Measurements from ENCODE around the gene ZNF622.

ZNF622 gene, protein sequence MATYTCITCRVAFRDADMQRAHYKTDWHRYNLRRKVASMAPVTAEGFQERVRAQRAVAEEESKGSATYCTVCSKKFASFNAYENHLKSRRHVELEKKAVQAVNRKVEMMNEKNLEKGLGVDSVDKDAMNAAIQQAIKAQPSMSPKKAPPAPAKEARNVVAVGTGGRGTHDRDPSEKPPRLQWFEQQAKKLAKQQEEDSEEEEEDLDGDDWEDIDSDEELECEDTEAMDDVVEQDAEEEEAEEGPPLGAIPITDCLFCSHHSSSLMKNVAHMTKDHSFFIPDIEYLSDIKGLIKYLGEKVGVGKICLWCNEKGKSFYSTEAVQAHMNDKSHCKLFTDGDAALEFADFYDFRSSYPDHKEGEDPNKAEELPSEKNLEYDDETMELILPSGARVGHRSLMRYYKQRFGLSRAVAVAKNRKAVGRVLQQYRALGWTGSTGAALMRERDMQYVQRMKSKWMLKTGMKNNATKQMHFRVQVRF

DNA sequence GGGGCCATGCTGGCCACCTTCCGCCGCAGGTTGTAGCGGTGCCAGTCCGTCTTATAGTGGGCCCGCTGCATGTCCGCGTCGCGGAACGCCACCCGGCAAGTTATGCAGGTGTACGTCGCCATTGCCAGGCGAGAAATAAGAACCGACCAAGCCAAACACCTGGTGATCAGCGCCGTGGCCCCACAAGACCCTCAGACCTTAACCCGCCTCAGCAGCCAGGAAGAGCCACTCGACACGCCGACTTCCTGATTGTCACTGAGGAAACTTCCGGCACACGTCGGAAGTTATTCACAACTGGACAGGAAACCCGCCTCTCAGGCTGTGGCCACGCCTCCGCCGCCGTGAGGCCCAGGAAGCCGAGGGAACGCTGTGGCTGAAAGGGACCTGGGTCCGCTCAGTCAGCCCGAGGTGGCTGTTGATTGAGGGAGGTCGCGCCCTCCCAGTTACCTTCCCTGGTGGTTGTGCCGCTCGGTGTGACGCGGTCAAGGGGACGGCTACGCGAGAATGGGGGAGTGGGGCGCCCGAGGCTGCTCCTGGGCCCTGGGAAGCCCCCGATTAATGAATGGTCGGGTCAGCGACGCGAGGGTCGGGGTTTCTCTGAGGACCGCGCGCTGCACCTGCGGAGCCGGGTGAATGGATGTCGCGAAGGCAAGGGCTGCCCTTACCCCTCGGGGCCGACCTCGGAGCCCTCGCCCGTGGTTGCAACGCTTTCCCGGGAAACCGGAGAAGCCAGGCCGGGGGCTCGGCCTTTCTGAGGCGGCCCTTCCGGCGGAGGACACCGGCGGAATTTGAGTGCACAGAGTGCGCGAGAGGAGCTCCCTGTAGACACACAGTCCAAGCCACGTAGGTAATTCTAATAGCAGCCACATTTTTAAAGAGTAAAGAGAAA is at the start of gene ZNF622:
Gene ZNF622, minus strand, starts transcription at position 257 of the 889 bp plus-strand sequence. Its CDS starts 135 bp downstream, at position 122.
- peak; percentile 90 for DNase-seq

DNA sequence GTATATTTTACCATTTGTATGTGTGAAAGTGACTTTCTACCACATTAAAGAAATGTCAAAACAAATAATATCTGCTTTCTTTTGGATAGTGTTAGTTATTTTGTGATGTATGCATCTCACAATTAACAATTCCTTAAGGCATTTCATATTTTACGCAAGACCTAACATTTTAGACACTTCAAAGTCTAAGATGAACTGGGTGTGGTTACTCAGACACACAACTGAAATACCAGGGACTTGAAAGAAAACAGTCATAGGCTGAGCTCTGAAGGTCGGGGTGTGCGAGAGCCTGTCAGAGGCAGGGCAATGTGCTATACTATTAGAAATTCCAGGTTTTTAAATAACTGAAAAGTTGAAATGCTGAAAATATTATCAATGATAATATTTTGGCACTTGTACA is 44.5 kb upstream of the ZNF622 start:
- no peak for DNase-seq

DNA sequence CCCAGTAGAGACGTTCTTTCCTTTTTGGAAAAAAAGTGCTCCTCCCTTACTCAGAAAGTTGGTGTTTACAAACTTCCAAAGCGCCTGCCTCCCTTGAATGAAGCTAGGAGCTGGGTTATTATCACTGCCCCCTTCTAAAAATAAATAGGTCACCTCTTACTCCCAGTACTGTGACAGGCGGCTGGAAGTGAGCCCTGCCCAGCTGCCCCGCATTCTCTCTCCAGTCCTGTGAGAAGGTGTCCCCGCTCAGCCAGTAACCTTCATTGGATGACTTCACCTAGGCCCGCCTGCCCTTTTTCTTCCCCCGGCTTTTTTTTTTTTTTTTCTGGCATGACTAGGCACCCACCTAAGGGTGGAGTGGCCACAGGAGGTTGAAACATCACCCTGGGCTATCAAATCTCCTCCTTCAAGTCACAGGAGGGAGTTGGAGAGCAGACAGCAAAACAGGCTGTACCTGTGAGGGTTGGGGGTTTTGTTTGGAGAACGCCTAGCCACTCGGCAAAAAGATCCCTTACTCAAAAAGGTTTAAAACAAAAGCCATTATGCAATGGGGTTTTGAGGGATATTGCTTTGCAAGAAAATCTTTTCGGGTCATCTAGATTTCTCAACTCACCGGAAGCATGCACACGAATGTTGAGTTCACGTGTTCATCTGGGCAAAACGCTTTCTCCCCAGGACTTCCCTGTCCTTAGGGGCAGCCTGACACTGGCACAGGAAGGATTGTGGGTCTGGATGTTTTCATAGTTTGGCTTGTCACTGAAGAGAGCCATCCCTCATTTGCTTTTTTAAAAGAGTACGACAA is 43.3 kb upstream of the ZNF622 start:
- peak; percentile 68 for DNase-seq

DNA sequence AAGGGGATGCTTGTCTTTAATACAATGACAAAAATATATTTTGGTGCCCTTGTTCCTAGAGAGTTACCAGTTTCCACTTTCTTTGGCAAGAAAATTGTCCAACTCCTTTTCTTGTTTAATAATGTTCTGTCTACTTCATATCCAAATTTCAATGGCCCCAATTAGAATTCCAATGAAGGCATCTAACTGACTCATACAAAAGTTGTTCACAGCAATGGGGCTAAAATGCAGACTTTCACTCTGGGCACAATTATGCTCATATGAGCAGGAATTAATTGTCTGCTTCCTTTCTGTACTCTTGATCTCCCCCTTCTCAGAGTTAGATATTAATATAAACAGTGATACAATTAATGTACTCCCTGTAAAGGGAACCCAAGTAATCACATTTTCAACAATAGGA is 42.1 kb upstream of the ZNF622 start:
- no peak for DNase-seq

DNA sequence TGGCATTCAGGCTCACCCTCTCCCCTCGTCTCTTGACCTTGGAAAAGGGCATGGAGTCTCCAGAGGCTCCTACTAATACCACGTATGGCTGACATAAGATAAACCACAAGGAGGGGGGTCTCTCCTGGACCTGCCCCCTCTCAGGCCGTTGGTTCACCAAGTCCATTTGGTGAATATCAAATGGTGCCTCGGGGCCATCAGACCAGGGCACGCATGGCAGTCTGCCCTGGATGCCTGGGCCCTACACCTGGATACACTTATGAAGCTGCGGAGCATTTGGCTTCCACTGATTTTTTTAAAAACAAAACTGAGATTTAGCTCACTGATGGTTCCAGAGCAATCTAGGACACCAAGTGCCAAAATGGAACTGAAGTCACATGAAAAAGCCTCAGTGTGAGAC is 40.3 kb upstream of the ZNF622 start:
- no peak for DNase-seq

DNA sequence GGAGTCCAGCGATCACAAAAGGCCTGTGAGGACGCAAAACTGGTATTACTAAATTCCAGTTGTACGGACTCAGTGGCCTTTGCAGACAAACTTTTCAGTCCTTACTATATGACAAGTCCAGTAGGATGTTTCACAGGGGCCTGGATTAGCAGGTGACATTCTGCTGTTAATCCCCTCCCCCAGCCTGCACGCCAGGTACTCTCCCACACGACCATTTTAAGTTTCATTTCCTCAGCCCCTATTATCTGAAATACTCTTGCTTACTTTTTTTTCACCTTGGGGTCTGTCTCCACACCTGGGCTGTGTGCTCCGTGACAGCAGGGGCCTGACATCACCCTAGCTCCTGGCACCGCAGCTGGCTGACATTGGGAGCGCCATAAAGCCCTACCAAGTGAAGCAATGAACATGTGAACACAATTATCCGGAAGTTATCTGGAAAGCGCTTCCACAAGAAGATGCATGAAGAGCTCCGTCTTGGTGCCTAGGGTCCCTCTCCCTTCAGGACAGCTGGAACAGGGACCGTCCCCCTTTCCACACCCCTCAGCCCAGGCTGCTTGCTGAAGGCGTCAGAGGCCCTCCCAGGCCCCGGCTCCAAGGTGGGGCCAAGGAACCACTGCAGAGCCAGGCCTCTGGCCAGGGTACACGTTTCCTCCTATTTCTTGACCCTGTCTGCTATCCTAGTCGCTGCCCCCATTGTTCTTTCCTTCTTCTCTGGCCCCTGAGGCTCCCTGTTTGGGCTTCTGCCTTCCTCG is 39.7 kb upstream of the ZNF622 start:
- DNase-seq, result no peak

DNA sequence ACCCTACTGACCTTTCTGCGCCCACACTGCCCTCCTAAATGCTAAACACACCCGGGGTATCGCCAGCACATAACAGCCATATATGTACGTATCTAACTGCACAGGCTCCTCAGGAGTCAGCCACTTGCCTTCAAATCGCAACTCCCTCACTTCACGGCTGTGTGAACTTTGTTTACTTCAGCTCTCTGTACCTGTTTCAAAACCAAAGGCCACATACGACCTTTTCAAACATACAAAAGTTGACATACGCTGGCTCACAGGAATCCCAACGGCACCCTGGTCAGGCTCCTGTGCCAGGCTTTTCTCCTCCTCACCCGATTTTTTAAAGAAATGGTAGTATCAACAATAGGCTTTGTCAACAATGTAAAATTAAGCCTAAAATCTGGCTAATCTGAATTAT is 39.0 kb upstream of the ZNF622 start:
- no peak for DNase-seq

DNA sequence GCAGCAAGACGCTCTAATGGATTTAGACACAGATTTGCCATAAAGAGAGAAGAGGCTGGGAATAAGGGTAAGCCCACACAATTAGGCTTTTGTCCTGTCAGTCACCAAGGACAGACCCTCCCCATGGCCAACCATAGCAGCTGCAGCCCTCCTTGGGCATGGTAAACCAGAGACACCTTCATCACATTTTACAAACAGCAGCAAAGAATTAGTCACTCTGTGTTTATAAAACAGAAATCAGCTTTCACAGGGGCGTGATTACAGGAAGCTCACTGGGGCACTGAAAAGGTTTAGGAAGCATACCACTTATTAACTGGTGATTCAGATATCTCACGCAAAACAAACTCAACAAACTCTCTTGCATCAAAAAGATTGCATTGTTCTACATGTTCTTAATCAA is 37.3 kb upstream of the ZNF622 start:
- DNase-seq, result no peak

DNA sequence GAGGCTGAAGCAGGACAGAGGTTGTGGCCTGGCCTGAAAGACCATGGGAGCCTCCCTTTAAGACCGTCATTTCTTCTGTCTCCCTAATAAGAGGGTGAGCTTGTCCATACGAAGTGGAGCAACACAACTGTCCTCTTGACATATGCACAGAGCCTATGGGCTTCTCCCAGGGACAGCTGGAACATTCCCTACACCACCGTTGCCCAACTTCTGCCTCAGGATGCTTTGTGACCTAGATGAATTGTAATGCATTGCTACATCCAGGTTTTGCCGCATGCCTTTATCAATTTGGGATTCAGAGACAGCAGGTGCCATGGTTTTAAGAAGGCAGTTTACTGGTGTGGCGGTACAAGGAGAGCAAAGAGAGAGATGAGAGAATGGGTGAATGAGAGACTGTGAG is 34.4 kb upstream of the ZNF622 start:
- no peak for DNase-seq

DNA sequence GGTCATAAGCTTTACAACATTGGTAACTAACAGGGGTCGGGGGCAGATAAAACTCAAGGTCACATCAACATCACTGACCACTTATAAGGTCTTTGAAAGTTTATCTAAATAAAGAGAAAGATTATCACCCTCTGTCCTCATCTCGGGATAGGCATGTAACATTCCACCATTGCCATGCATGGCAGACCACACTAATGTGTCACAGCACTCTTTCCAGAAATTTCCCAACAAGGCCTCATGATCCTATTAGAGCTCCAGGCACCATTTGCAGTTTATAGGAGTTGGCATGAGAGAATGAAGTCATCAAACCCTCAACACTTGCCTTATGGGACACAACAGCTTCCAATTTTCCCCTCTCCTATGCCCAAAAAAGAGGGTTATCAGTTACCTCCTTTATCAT is 31.9 kb upstream of the ZNF622 start:
- no peak for DNase-seq

DNA sequence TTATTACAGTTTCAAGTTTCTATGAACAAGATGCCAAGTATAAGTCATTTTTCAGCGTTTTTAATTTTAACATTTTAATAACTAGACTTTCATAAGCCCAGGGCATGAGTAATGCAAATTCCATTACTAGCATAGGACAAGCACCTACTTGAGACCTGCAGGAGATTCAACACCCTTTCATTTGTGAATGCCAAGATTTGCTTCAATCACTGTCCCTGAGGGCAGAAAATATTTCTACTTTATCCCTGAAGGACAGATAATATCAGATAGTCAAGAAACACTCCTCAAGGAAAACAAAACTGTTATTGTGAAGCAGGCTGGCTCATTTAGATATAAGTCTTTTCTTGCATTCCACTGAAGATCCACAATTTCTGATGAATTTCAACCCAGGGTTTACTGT is 27.7 kb upstream of the ZNF622 start:
- no peak for DNase-seq

DNA sequence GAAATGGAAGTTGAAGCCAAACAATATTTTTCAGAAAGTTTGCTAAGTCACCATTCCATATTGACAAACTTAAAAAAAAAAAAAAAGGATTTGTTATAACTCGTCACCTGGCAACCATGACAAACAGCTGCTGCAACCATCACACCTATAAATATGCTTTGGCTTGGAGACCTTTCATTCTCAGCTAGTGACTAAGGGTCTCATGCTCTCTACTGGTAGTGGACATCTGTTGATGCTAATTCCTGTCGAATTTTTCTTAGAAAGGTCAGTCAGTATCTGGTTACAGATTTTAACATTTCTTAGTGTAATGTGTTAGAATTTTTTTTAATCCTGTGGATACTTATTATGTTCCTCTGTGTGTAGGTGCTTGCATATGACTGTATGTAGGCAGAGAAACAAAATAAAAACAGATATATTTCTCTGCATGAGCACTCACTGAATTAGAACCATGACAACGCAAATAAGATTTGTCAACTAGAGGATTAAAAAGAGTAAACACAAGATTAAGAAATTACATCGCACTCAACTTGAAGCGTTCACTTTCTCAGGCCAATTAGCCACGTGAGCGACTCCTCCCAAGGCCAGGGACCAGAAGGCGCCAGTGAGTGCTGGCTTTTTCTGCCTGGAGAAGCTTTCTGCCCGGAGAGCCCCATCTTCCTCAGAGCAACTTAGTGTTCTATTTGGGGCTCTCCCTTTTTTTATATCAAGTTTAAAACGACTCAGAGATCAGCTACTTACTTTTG is 27.0 kb upstream of the ZNF622 start:
- DNase-seq, result no peak

DNA sequence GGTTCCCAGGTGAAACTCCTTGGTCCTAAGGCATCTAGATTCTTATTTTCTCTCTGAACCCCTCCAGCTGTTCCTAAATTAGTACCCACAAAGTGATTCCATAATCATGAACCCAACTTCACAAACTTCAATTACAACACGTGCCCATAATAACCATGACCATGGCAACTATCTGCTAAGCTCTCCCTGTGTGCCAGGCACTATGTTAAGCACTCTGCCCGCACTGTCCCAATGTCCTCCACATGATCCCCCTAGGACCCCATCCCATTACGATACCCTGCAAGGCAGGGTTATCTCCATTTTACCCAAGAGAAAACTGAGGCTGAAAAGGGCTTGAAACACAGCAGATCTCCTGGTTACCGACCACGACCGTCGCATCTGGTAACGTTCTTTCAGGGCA is 25.3 kb upstream of the ZNF622 start:
- DNase-seq, result no peak

DNA sequence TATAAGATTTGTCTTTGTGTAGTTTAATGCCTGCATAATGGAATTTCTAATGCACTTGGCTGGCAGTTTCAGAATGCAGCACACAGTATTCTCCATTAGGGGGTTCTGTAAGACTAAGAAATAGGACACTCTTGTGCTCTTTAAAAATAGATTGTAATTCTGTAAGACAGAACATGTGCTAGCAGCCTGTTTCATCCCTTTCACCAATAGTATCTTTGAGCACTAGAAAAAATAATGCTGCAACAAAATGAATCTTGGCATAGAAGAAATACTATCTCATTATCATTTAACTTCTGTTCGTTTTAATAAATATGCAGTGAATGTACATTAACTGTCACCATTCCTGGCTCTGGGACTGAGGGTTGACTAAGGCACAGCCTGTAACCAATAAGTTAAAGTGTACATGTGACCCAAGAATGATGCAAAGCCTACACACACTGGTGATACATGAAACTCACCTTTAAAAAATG is 23.8 kb upstream of the ZNF622 start:
- DNase-seq, result peak; percentile 45

DNA sequence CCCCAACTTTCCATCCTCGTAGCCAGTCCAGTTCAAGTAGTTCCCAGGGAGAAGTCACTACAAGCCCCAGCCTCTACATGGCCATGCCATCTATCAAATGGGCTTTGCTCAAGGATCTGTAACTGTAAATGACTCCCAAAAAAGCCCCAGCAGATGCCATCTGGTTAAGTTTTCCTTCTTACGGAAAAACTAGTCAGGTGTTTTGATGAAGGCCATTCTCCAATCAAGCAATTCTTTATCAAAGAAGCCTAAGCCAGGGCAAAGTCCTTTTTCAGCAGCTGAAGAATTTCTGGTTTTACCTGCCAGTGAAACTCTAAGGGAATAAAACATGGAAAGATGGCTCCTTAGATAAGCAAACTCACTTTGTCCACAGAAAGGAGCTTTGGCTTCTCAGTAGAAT is 21.9 kb upstream of the ZNF622 start:
- no peak for DNase-seq

DNA sequence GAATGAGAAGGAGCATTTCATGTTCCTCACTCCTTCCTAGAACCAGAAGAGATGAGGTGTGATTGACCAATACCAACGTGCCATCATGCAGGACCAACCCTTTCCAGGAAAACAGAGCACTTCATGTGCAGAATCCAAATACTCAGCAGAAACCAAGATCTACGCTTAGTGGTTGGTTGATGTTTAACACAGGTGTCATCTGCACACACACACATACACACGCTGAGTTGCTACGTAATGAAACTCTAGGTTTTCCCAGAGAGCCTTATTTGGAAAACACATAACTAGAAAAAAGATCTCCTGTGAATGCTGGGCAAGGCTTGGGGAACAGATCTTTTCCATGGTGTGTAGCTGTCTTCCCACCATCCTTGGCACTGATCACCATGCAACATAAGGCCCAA is 21.1 kb upstream of the ZNF622 start:
- no peak for DNase-seq

DNA sequence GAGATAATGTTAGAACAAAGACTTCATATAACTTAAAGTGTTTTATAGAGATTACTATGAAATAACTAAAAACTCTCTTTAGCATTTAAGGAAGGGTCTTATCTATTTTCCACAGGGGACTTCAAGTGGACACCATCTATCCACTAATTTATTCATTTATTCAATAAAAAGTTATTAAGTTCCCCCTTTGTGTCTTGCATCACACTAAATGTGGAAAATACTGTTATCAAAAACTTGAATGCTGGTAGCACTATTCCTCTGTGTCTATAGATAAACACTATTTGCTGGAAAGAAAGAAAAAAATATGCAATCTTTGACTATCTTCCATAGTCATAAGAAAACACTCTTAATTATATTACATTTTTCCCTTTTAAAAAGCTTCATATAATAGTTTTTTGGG is 20.1 kb upstream of the ZNF622 start:
- DNase-seq, result no peak

DNA sequence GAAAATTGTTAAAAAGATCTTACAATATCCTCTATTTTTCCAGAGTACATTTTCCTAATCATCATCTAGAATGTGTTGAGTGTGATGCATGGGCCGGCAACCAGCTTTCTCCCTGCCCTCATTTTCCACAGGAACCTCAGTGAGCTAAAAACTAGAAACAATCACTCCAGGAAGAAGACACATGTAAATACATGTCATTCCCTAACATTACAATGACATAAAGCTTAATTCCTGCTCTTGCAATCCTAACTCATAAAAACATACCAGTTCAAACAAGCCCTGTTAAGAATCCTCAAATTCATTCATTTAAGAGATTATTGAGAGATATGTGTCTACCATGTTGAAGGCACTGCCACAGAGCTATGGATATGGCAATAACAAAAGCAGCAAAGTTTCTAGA is 18.5 kb upstream of the ZNF622 start:
- no peak for DNase-seq

DNA sequence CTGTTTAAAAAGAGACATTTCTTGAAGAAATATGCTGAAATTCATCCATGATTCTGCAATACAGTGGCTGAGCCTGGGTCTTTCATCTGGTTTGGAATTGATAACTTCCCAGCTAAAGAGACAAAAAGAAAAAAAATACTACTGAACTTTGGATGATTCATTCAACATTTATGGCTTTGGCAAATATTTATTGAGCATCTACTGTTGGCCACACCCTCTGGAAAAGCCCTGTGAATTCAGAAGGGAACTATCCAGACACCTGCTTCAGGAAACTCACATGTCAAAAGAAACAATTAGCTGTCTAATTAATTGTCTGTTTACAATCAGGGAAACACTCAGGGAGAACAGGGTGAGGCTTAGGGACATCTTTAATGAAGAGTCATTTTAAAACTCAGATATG is 17.8 kb upstream of the ZNF622 start:
- no peak for DNase-seq

DNA sequence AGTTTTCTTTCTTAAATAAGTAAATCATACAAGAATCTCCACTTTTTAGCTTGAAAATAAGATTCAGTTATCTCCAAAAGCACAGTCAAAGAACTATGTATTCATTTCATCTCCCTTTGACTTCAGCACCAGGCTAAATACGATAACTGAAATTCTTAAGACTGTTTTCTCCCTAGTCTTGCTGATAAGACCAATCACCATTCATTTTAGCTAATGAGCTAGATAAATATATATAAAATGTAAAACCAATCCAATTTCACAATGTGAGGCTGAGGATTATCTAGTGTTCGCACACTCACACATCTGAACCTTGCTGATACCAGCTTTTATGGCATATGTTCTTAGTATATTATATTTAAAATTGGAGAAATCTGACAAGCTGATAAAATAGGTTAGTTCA is 17.3 kb upstream of the ZNF622 start:
- no peak for DNase-seq

DNA sequence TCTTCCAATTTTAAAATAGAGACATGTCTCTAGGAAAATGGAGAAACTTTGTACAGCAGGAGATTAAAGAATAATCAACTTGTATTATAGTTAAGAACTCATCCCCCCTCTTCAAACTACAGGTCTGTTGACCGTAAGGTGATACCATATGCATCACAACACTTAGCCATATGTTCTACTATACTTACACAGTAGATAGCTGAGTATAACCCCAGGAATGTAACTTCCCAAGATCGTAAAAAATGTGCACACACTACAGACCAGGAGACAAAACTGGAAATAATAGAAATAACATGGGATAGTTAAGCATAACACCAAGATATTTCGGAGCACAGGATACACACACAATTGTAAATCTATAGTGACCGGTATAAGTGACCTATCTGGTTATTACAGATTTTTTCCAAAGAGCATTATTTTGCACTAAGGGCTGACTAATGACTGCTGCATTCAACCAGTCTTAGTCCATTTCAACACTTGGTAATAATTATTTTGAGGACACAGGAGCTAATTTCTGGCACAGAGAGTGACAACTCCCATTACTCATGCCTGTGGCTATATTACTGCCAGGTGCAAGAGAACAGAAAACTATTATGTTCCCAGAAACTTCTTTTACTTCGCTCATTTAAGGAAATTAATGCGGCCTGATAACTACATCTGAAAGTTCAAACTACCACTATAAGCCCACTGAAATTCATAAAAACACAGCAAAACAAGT is 15.4 kb upstream of the ZNF622 start:
- DNase-seq, result no peak
